Body of pancreas (tissue), 4 donors: ENCODE data around the gene PTPN14.

Experiments used
- CTCF ChIP-seq, 7 experiments: fragments of 450-650 bp in 4 of 7; fragments of 200-600 bp in 3 of 7; sonication (generic) in 3 of 7; IDR thresholded peaks; one replicate each; pipeline ENCODE4 v1.5.1; 2016 to 2019; ENCODE audit warnings: antibody characterized with exemption in 7 of 7
- POLR2A ChIP-seq, 3 donors: fragments of 450-650 bp; IDR thresholded peaks; one replicate each; pipeline ENCODE4 v1.6.1; 2016; ENCODE audit warnings: antibody characterized with exemption in 3 of 3, mild to moderate bottlenecking in 2 of 3

DNA sequence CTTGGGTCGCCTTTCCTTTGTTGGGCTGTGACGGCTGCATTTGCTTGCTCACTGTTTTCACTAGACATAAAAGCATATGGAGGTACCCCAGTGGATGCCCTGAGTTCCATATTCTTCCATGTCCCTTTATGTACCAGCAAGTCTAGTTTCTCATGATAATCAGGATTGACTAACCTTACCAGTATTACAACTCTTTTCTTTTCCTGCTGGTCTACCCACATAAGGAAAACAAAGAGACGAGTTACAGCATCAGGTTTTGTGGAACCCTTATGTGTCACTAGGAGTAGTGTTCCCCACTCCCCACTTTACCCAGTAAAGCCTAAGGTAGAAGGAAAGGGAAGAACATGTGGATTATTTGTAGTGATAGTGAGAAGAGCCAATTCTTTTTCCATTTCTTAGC lies 35.2 kb upstream of the PTPN14 start:
- TF ChIP-seq CTCF (IDR thresholded peaks at IDR 0.05) (no peak), POLR2A (IDR thresholded peaks at IDR 0.05) (no peak)
